Right lobe of liver (tissue), 6 donors: ENCODE measurements around the gene NRDC. TPM values are rescaled to one million over a fixed set of nuclear protein-coding genes. Genes with fewer than 3 reads are reported as not detected.

Experiments used
- ATAC-seq, 4 donors: fragments of 200-7000 bp; cut with Tn5 transposase; one replicate each; pipeline ENCODE4 v1.9.1; 2020; ENCODE audit warnings: mild to moderate bottlenecking in 4 of 4, moderate library complexity in 4 of 4
- DNase-seq, 3 donors: peaks; one replicate each; pipeline ENCODE4 v3.0.0-alpha.2; 2020
- H3K27ac ChIP-seq, 3 donors: fragments of 200-600 bp; one replicate each; pipeline ENCODE4 v1.8.0; 2022
- H3K27me3 ChIP-seq, 2 donors: fragments of 200-600 bp; one replicate each; pipeline ENCODE4 v1.8.0; 2022
- H3K36me3 ChIP-seq, 4 donors: fragments of 200-600 bp; sonication (generic) in 1 of 4; one replicate each; pipeline versions ENCODE4 v1.5.1 to v1.8.0; 2017 to 2022; ENCODE audit warnings: control low read depth in 1 of 4
- H3K4me1 ChIP-seq, 4 donors: fragments of 200-600 bp; sonication (generic) in 1 of 4; one replicate each; pipeline versions ENCODE4 v1.5.1 to v1.8.0; 2017 to 2022; ENCODE audit warnings: control low read depth in 1 of 4
- H3K4me3 ChIP-seq, 3 donors: fragments of 200-600 bp; one replicate each; pipeline ENCODE4 v1.8.0; 2022
- H3K9me3 ChIP-seq, 4 donors: fragments of 200-600 bp; sonication (generic) in 1 of 4; one replicate each; pipeline versions ENCODE4 v1.5.1 to v1.8.0; 2017 to 2022; ENCODE audit warnings: control low read depth in 1 of 4
- POLR2A ChIP-seq: fragments of 450-650 bp; IDR thresholded peaks from one replicate; pipeline ENCODE4 v1.6.1; 2017; ENCODE audit warnings: antibody characterized with exemption, mild to moderate bottlenecking
- WGBS: methylation state at CpG from one replicate; pipeline ENCODE4 v1.1.6; 2018; ENCODE audit warnings: low coverage, low lambda C conversion rate; ENCODE audit not compliant: insufficient coverage; ENCODE audit errors: missing lambda C conversion rate; 5-methylcytosine and 5-hydroxymethylcytosine counted together
- intact Hi-C, 2 donors: fragments of 100-400 bp; cut with DNase I; formaldehyde crosslinking; loops; one replicate each; pipeline versions ENCODE4 v1.11.2 to v1.14.1; 2022
- total RNA-seq, 6 experiments: library from RNA; depleted of rRNA in 2 of 6; stranded (reverse); fragments of >200 nt in 2 of 6; fragmentation: NEBNext Ultra II Directional in 3 of 6; extraction: Animal tissue kit (Norgen Biotek cat#: 25700) in 3 of 6; gene quantifications; one replicate each; pipeline versions ENCODE4 v1.1.0 to v1.2.4, GENCODE V29; 2016 to 2023
- TF ChIP-seq, protein P1 (sequence below), 4 donors: fragments of 200-600 bp in 3 of 4; fragments of 450-650 bp in 1 of 4; IDR thresholded peaks; one replicate each; pipeline versions ENCODE4 v1.5.1 to v1.8.0; 2016 to 2022; ENCODE audit warnings: antibody characterized with exemption in 4 of 4, mild to moderate bottlenecking in 2 of 4
- donor health status: DM: no; HTN: yes; CAD: no.
- donor health status: DM: no; HTN: no; CAD: no.
- donor health status: DM: no; HTN: no; CAD: no.
- donor health status: DM: no; HTN: yes; CAD: no.
- donor health status: DM: no; HTN: yes; CAD: no.

The NRDC gene
- total RNA-seq, 6 experiments from 2014 or later = 57.9 to 88.0 (median 84.4) TPM

DNA sequence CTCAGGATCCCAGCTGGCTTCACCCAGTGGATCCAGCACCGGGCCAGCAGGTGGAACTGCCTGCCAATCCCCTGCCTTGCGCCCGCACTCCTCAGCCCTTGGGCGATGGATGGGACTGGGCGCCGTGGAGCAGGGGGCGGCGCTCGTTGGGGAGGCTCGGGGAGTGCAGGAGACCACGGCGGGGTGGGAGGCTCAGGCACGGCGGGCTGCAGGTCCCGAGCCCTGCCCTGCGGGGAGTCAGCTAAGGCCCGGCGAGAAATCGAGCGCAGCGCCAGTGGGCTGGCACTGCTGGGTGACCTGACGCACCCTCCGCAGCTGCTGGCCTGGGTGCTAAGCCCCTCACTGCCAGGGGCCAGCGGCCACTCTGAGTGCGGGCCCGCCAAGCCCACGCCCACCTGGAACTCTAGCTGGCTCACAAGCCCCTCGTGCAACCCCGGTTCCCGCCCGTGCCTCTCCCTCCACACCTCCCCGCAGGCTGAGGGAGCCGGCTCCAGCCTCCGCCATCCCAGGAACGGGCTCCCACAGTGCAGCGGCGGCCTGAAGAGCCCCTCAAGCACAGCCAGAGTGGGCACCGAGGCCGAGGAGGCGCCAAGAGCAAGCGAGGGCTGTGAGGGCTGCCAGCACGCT lies 31.1 kb downstream of the NRDC start:
- WGBS = 98% methylated on average over 7 of the region's 42 CpGs
- no peaks in the 10 kb centered on the region for H3K9me3 ChIP-seq
- TF ChIP-seq, protein P1, sequence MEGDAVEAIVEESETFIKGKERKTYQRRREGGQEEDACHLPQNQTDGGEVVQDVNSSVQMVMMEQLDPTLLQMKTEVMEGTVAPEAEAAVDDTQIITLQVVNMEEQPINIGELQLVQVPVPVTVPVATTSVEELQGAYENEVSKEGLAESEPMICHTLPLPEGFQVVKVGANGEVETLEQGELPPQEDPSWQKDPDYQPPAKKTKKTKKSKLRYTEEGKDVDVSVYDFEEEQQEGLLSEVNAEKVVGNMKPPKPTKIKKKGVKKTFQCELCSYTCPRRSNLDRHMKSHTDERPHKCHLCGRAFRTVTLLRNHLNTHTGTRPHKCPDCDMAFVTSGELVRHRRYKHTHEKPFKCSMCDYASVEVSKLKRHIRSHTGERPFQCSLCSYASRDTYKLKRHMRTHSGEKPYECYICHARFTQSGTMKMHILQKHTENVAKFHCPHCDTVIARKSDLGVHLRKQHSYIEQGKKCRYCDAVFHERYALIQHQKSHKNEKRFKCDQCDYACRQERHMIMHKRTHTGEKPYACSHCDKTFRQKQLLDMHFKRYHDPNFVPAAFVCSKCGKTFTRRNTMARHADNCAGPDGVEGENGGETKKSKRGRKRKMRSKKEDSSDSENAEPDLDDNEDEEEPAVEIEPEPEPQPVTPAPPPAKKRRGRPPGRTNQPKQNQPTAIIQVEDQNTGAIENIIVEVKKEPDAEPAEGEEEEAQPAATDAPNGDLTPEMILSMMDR (IDR thresholded peaks at IDR 0.05) = no peak
- TF ChIP-seq POLR2A = no peak
- H3K27ac ChIP-seq = no peak overlapping the region
- H3K4me3 ChIP-seq = no peak overlapping the region
- H3K4me1 ChIP-seq = peaks cover 0 to 2% (median 0%) of the 10 kb centered on the region in 4 donors
- DNase-seq = no peak
- H3K27me3 ChIP-seq = no peaks in the 10 kb centered on the region
- H3K36me3 ChIP-seq = no peaks in the 10 kb centered on the region
- intact Hi-C loops = no loop called here
- ATAC-seq = no peak

- no peak for TF ChIP-seq POLR2A
- TF ChIP-seq, protein P1 (IDR thresholded peaks at IDR 0.05) = no peak
- peaks cover 0 to 7% (median 2%) of the 10 kb centered on the region in 4 donors for H3K36me3 ChIP-seq
- H3K9me3 ChIP-seq = no peaks in the 10 kb centered on the region
- intact Hi-C loops = no loop called here
- H3K4me1 ChIP-seq = peaks cover 0 to 7% (median 2%) of the 10 kb centered on the region in 4 donors
- DNase-seq = no peak
- H3K27ac ChIP-seq = no peak overlapping the region
- H3K27me3 ChIP-seq = no peaks in the 10 kb centered on the region
- no peak for ATAC-seq
- no peak overlapping the region for H3K4me3 ChIP-seq
- WGBS = 64% methylated on average over 4 of the region's 4 CpGs
These were observed 34.6 kb downstream of the NRDC start for GRCh38 chr1:51843948-51844347.

- H3K4me1 ChIP-seq = peaks cover 0 to 7% (median 2%) of the 10 kb centered on the region in 4 donors
- ATAC-seq (peak in 1 of 4 donors; percentile 41), DNase-seq (no peak)
- intact Hi-C loops = no loop called here
- no peak overlapping the region for H3K4me3 ChIP-seq
- H3K9me3 ChIP-seq = no peaks in the 10 kb centered on the region
- WGBS = 100% methylated on average over 1 of the region's 1 CpG
- H3K27ac ChIP-seq = no peak overlapping the region
- H3K36me3 ChIP-seq = peaks cover 0 to 9% (median 2%) of the 10 kb centered on the region in 4 donors
- H3K27me3 ChIP-seq = no peaks in the 10 kb centered on the region
- TF ChIP-seq, protein P1 (IDR thresholded peaks at IDR 0.05) = no peak
- TF ChIP-seq POLR2A = no peak
These were observed 36.3 kb downstream of the NRDC start for GRCh38 chr1:51842261-51842660.

DNA sequence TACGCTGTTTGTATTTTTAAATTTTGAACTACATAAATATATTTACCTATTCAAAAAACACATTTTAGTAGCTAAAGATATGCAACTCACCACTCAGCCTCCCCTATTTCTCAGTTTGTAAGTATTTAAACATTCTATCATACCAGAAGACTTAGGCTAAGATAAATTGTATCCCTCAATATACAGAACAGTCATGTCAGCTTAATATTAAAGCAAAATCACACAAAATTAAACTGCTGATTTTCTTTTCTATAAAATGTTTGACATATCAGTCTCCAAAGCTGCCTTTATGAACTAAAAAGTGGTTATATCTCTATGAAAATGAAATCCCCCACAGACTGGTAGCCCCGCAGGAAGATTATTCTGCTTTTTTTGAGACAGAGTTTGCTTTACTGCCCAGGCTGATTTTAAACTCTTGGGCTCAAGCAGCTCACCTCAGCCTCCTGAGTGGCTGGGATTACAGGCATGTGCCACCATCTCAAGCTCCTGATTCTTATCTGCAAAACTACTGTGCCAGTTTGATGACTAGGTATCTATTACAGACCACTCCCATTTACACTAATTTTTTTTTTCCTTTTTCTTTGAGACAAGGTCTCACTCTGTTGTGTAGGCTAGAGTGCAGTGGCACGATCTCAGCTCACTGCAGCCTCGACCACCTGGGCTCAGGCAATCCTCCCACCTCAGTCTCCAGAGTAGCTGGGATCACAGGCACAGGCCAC lies 37.6 kb downstream of the NRDC start:
- TF ChIP-seq, protein P1 (IDR thresholded peaks at IDR 0.05) = no peak
- TF ChIP-seq POLR2A = no peak
- Histone ChIP-seq H3K9me3 (no peaks in the 10 kb centered on the region), H3K4me3 (no peak overlapping the region), H3K27ac (no peak overlapping the region), H3K36me3 (peaks cover 0 to 15% (median 3%) of the 10 kb centered on the region in 4 donors), H3K27me3 (no peaks in the 10 kb centered on the region), H3K4me1 (peaks cover 0 to 7% (median 2%) of the 10 kb centered on the region in 4 donors)
- 94% methylated on average over 2 of the region's 4 CpGs for WGBS
- no peak for DNase-seq
- intact Hi-C loops = no loop called here
- ATAC-seq = no peak
